ENCODE data around the gene SIRT1. TPM values are rescaled to one million over a fixed set of nuclear protein-coding genes. Genes with fewer than 3 reads are reported as not detected.

The SIRT1 gene
- total RNA-seq, 2 donors from 2014 or later, result 13.5 to 15.8 TPM

- Histone ChIP-seq H3K4me1 (no peaks in the 10 kb centered on the region), H3K9me3 (no peaks in the 10 kb centered on the region), H3K4me3 (no peak overlapping the region), H3K36me3 (replicated peaks in 1 of 2; ENCODE audit: insufficient read depth in 1 of 2, low read depth in 2 of 2) (peaks cover 0 to 13% of the 10 kb centered on the region in 2 donors), H3K27me3 (no peaks in the 10 kb centered on the region), H3K27ac (no peak overlapping the region)
- no peak for ATAC-seq
- intact Hi-C loops (cut with DNase I), result no loop called here
- WGBS, 2 donors, result 85 to 93% methylated on average over 7 of the region's 7 CpGs
- TF ChIP-seq CTCF (IDR thresholded peaks at IDR 0.05) (no peak), POLR2A (IDR thresholded peaks at IDR 0.05) (no peak)
- DNase-seq, result no peak
These were observed 19.1 kb downstream of the SIRT1 start for GRCh38 chr10:67903581-67903980.

GRCh38 chr10:67912331-67912946 is 28.0 kb downstream of the SIRT1 start:
- Histone ChIP-seq H3K27me3 (no peaks in the 10 kb centered on the region), H3K4me3 (no peak overlapping the region), H3K27ac (no peak overlapping the region), H3K9me3 (no peaks in the 10 kb centered on the region), H3K36me3 (replicated peaks in 1 of 2; ENCODE audit: insufficient read depth in 1 of 2, low read depth in 2 of 2) (peaks cover 5 to 30% of the 10 kb centered on the region in 2 donors), H3K4me1 (no peaks in the 10 kb centered on the region)
- no peak for TF ChIP-seq CTCF (IDR thresholded peaks at IDR 0.05)
- TF ChIP-seq POLR2A (IDR thresholded peaks at IDR 0.05), result no peak
- DNase-seq, result no peak
- WGBS, 2 donors, result 69 to 79% methylated on average over 2 of the region's 2 CpGs
- intact Hi-C loops (cut with DNase I), result no loop called here
- ATAC-seq, result no peak

GRCh38 chr10:67914777-67915340 is 30.4 kb downstream of the SIRT1 start:
- DNase-seq, result no peak
- Histone ChIP-seq H3K9me3 (no peaks in the 10 kb centered on the region), H3K27me3 (no peaks in the 10 kb centered on the region), H3K4me3 (no peak overlapping the region), H3K27ac (no peak overlapping the region), H3K36me3 (replicated peaks in 1 of 2; ENCODE audit: insufficient read depth in 1 of 2, low read depth in 2 of 2) (peaks cover 5 to 14% of the 10 kb centered on the region in 2 donors), H3K4me1 (no peaks in the 10 kb centered on the region)
- TF ChIP-seq CTCF (IDR thresholded peaks at IDR 0.05), result no peak
- TF ChIP-seq POLR2A (IDR thresholded peaks at IDR 0.05), result no peak
- 92 to 95% methylated on average over 8 of the region's 8 CpGs for WGBS, 2 donors
- ATAC-seq, result no peak
- intact Hi-C loops (cut with DNase I), result no loop called here

- DNase-seq (no peak), ATAC-seq (no peak)
- H3K4me3 ChIP-seq, result no peak overlapping the region
- H3K27ac ChIP-seq, result no peak overlapping the region
- TF ChIP-seq CTCF (IDR thresholded peaks at IDR 0.05) (no peak), POLR2A (IDR thresholded peaks at IDR 0.05) (no peak)
- H3K9me3 ChIP-seq, result no peaks in the 10 kb centered on the region
- 78 to 81% methylated on average over 2 of the region's 2 CpGs for WGBS, 2 donors
- H3K27me3 ChIP-seq, result no peaks in the 10 kb centered on the region
- no peaks in the 10 kb centered on the region for H3K4me1 ChIP-seq
- peaks cover 4 to 5% of the 10 kb centered on the region in 2 donors for H3K36me3 ChIP-seq (replicated peaks in 1 of 2; ENCODE audit: insufficient read depth in 1 of 2, low read depth in 2 of 2)
- intact Hi-C loops (cut with DNase I), result no loop called here
These were observed 32.7 kb downstream of the SIRT1 start for GRCh38 chr10:67917169-67917568.

GRCh38 chr10:67917679-67918078 is 33.2 kb downstream of the SIRT1 start:
- TF ChIP-seq POLR2A (IDR thresholded peaks at IDR 0.05), result no peak
- TF ChIP-seq CTCF (IDR thresholded peaks at IDR 0.05), result no peak
- H3K27me3 ChIP-seq, result no peaks in the 10 kb centered on the region
- WGBS, 2 donors, result 74 to 75% methylated on average over 1 of the region's 1 CpG
- intact Hi-C loops (cut with DNase I), result no loop called here
- peaks cover 4% of the 10 kb centered on the region in 2 donors for H3K36me3 ChIP-seq (replicated peaks in 1 of 2; ENCODE audit: insufficient read depth in 1 of 2, low read depth in 2 of 2)
- no peaks in the 10 kb centered on the region for H3K4me1 ChIP-seq
- DNase-seq, result no peak
- no peaks in the 10 kb centered on the region for H3K9me3 ChIP-seq
- no peak for ATAC-seq
- H3K27ac ChIP-seq, result no peak overlapping the region
- no peak overlapping the region for H3K4me3 ChIP-seq
